Ascending aorta (tissue), 2 donors: ENCODE results near the gene TUT1. TPM values are rescaled to one million over a fixed set of nuclear protein-coding genes. Genes with fewer than 3 reads are reported as not detected.

ENCODE experiments used
- DNase-seq, 2 donors: peaks; one replicate each; pipeline ENCODE4 v3.0.0-alpha.2; 2019; ENCODE audit warnings: low spot score in 2 of 2
- H3K27ac ChIP-seq, 2 donors: fragments of 200-600 bp; sonication (generic); one replicate each; pipeline ENCODE4 v1.5.1; 2016 to 2017; ENCODE audit warnings: mild to moderate bottlenecking in 1 of 2
- H3K27me3 ChIP-seq: fragments of 200-600 bp; sonication (generic); one replicate; pipeline ENCODE4 v1.5.1; 2017
- H3K36me3 ChIP-seq, 2 donors: fragments of 200-600 bp; sonication (generic); one replicate each; pipeline ENCODE4 v1.5.1; 2016
- H3K4me1 ChIP-seq, 2 donors: fragments of 200-600 bp; sonication (generic); one replicate each; pipeline ENCODE4 v1.5.1; 2016 to 2017; ENCODE audit warnings: mild to moderate bottlenecking in 1 of 2
- H3K4me3 ChIP-seq, 2 donors: fragments of 200-600 bp; sonication (generic); one replicate each; pipeline ENCODE4 v1.5.1; 2016 to 2017; ENCODE audit warnings: mild to moderate bottlenecking in 1 of 2
- H3K9me3 ChIP-seq, 2 donors: fragments of 200-600 bp; sonication (generic); one replicate each; pipeline ENCODE4 v1.5.1; 2016
- intact Hi-C: fragments of 100-400 bp; cut with DNase I; formaldehyde crosslinking; loops from one replicate; pipeline ENCODE4 v1.15.1; 2023
- total RNA-seq: library from RNA; depleted of rRNA; stranded (reverse); fragments of >200 nt; gene quantifications from one replicate; pipeline ENCODE4 v1.1.0, GENCODE V29; 2016
- TF ChIP-seq, protein P1 (sequence below), 3 experiments: fragments of 200-600 bp in 2 of 3; fragments of 450-650 bp in 1 of 3; sonication (generic) in 2 of 3; IDR thresholded peaks; one replicate each; pipeline ENCODE4 v1.5.1; 2016 to 2019; ENCODE audit warnings: antibody characterized with exemption in 3 of 3, mild to moderate bottlenecking in 1 of 3, moderate library complexity in 1 of 3

The TUT1 gene
- total RNA-seq, 1 donor from 2014 or later: 18.4 TPM

DNA sequence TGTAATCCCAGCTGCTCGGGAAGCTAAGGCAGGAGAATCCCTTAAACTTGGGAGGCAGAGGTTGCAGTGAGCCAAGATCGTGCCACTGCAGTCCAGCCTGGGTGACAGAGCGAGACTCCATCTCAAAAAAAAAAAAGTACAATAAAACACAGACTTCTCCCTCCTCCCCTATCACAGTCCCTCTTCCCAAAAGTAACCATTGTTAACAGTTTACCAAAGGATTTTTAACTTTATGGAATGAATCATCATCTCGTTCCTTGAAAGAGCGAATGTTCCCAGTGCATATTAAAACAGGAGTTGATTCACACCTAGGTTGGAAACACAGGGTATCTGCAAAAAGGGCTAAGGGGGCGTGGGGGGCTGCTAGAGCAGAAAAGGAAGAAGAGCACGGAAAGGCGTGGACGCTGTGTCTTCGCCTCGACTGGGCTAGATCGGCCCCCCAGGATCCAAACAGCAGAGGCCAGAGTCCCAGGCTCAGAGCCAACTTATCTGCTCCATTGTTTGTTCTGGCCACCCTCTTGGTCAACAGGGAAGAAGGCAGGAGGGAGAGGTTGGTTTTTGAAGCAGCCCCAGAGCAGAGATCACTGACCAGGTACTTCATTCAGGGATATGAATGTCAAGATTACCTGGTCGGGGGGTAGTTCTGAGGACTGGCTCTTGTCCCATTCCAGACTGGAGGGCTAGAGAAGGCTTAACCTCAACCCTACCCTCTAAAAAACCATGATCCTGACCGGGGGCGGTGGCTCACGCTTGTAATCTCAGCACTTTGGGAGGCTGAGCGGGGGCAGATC, 42.6 kb downstream of the TUT1 start:
- TF ChIP-seq, protein P1, sequence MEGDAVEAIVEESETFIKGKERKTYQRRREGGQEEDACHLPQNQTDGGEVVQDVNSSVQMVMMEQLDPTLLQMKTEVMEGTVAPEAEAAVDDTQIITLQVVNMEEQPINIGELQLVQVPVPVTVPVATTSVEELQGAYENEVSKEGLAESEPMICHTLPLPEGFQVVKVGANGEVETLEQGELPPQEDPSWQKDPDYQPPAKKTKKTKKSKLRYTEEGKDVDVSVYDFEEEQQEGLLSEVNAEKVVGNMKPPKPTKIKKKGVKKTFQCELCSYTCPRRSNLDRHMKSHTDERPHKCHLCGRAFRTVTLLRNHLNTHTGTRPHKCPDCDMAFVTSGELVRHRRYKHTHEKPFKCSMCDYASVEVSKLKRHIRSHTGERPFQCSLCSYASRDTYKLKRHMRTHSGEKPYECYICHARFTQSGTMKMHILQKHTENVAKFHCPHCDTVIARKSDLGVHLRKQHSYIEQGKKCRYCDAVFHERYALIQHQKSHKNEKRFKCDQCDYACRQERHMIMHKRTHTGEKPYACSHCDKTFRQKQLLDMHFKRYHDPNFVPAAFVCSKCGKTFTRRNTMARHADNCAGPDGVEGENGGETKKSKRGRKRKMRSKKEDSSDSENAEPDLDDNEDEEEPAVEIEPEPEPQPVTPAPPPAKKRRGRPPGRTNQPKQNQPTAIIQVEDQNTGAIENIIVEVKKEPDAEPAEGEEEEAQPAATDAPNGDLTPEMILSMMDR (IDR thresholded peaks at IDR 0.05): no peak
- intact Hi-C loops: loop anchor here (5.0 kb wide), 1 partner anchor 294 kb away; no protein-coding TSS in a partner anchor
- peak overlapping the region in 1 of 2 donors; percentile 98 for H3K4me3 ChIP-seq
- no peaks in the 10 kb centered on the region for H3K27me3 ChIP-seq
- H3K9me3 ChIP-seq: no peaks in the 10 kb centered on the region
- H3K4me1 ChIP-seq: peaks cover 16 to 52% of the 10 kb centered on the region in 2 donors
- H3K36me3 ChIP-seq: peaks cover 0 to 5% of the 10 kb centered on the region in 2 donors
- H3K27ac ChIP-seq: peak overlapping the region; percentile 96 to 99
- no peak for DNase-seq

DNA sequence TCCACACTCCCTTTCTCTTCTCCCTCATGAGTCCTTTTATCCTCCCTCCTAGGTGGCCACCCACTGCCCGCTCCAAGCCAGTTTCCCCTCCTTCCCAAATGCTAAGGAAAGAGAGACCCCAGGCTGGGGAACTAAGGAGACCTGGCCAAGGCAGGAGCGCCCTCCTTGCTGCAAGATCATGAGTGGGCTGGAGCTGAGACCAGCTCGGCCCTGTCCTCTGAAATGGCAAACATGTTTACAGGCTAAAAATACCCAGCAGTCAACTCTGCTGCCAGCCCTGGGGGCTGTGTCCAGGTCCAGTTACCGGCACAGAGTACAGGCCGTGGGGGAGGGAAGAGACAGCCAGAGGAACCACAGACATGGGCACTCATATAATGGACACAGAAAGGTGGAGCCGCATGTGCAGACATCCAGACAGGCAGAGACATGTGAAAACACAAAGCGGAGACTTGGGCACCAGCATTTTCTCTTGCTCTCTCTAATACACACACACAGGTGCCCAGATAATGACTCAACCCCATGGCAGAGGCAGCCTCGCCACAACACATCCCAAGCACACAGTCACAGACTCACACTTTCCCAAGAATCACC, 43.5 kb downstream of the TUT1 start:
- peaks cover 0 to 5% of the 10 kb centered on the region in 2 donors for H3K36me3 ChIP-seq
- peak overlapping the region; percentile 98 for H3K4me3 ChIP-seq
- TF ChIP-seq, protein P1 (IDR thresholded peaks at IDR 0.05): no peak
- H3K4me1 ChIP-seq: peaks cover 15 to 49% of the 10 kb centered on the region in 2 donors
- no peaks in the 10 kb centered on the region for H3K27me3 ChIP-seq
- H3K27ac ChIP-seq: peak overlapping the region; percentile 96 to 99
- intact Hi-C loops: loop anchor here (5.0 kb wide), 1 partner anchor 295 kb away; no protein-coding TSS in a partner anchor
- H3K9me3 ChIP-seq: no peaks in the 10 kb centered on the region
- no peak for DNase-seq

DNA sequence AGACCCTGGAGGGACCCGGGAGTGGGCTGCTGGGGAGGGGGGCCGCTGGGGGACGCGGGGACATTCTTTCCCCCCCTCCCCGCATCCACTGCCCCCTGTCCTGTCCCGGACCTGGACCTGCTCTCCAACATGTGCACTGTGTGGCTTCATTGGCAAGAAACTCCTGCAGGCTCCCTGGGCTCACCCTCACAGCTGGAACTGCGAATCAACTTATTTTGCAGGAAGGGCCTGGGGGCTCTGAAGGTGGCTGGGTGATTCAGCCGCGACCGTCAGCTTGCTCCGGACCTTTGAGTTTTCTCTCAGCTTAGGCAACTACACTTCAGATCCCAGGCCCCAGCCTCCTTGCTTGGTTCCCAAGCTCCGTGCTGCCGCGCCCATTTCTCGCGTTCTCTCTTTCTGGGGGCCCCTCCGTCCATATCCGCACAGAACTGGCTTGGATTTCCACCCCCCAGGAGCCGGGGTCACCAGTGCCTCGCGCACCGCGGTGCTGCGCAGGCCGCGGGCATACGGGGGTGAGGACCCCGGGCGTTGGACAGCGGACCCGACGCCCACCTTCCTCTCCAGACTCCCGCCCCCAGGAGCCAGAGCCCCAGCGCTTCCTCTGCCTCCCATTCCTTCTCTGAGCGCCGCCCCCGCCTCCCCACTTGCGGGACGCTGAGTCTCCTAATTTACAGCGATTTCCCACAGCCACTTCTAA, 44.2 kb downstream of the TUT1 start:
- DNase-seq: peak in 1 of 2 donors; percentile 72
- no peaks in the 10 kb centered on the region for H3K27me3 ChIP-seq
- TF ChIP-seq, protein P1 (IDR thresholded peaks at IDR 0.05): no peak
- intact Hi-C loops: loop anchor here (1.0 to 5.0 kb wide), 3 partner anchors 9 to 295 kb away; no protein-coding TSS in a partner anchor
- peaks cover 0 to 5% of the 10 kb centered on the region in 2 donors for H3K36me3 ChIP-seq
- peak overlapping the region; percentile 98 for H3K4me3 ChIP-seq
- peaks cover 13 to 48% of the 10 kb centered on the region in 2 donors for H3K4me1 ChIP-seq
- H3K27ac ChIP-seq: peak overlapping the region; percentile 96 to 99
- H3K9me3 ChIP-seq: no peaks in the 10 kb centered on the region

DNA sequence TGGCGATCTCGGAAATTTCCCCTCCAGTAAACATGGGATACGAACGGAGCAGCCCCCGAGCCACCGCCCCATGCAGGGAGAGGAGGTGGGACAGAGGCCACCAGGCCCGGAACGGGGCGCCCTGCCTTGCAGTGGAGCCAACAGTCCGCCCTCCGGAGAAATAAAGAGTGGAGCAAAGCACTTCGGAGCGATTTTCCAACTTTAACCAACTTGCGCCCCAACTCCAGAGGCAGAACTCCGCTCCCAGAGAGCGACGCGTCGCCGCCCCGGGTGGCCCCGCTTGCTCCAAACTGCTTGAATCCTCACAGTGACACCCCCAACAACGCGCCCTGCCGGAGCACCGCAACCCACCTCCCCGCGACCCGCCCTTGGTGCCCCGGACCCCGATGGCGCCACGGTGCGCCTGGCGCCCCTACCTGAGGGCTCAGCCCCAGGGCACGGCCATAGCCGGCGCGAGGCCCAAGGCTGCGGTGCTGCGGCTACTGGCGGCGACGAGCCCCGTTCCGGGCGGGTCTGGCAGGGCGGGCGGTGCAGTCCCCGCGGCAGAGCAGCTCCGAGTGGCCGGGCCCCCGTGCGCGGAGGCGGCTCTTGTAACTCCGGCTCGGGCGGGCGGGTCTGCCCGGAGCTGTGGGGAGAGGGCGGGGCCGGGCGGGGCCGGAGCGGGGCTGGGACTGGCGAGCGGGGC, 44.9 kb downstream of the TUT1 start, which contains the start of gene AHNAK:
TSS of gene AHNAK (minus strand) at position 563 of the 685 bp plus-strand sequence. CDS start 10,708 bp downstream, outside the sequence.
- Histone ChIP-seq H3K36me3 (peaks cover 0 to 5% of the 10 kb centered on the region in 2 donors), H3K9me3 (no peaks in the 10 kb centered on the region), H3K27me3 (no peaks in the 10 kb centered on the region), H3K27ac (peak within 1 kb of the TSS; percentile 96 to 99), H3K4me3 (peak within 1 kb of the TSS; percentile 98), H3K4me1 (peaks cover 10 to 48% of the 10 kb centered on the region in 2 donors)
- peak; percentile 49 to 93 for DNase-seq
- intact Hi-C loops: loop anchor here (1.0 to 5.0 kb wide), 3 partner anchors 10 to 296 kb away; no protein-coding TSS in a partner anchor
- TF ChIP-seq, protein P1 (IDR thresholded peaks at IDR 0.05): no peak
